Neuronal stem cell (in vitro differentiated cells): Measurements from ENCODE around the gene CHML.

Experiments
- DNase-seq: peaks from one replicate; pipeline ENCODE4 v3.0.0-alpha.2; 2013; ENCODE audit warnings: low spot score
- H2AFZ ChIP-seq: one replicate; pipeline ENCODE4 v1.6.1; 2013; ENCODE audit warnings: mild to moderate bottlenecking, low read length, inconsistent platforms
- H2AK5ac ChIP-seq: 2 replicates; pipeline ENCODE4 v1.6.1; 2013; ENCODE audit warnings: low read depth, mild to moderate bottlenecking, inconsistent platforms, low read length, moderate library complexity, mixed read lengths
- H2BK120ac ChIP-seq: 2 replicates; pipeline ENCODE4 v1.6.1; 2013; ENCODE audit warnings: low read depth, mild to moderate bottlenecking, inconsistent platforms, low read length, moderate library complexity, mixed read lengths
- H2BK12ac ChIP-seq: one replicate; pipeline ENCODE4 v1.6.1; 2013; ENCODE audit warnings: low read length, inconsistent platforms
- H2BK15ac ChIP-seq: 2 replicates; pipeline ENCODE4 v1.6.1; 2013; ENCODE audit warnings: mild to moderate bottlenecking, low read length, inconsistent platforms, mixed read lengths
- H2BK5ac ChIP-seq: one replicate; pipeline ENCODE4 v1.6.1; 2013; ENCODE audit warnings: inconsistent platforms, mild to moderate bottlenecking, low read length, moderate library complexity
- H3K14ac ChIP-seq: one replicate; pipeline ENCODE4 v1.6.1; 2013; ENCODE audit warnings: low read length, inconsistent platforms
- H3K18ac ChIP-seq: 2 replicates; pipeline ENCODE4 v1.6.1; 2013; ENCODE audit warnings: low read length, inconsistent platforms
- H3K23ac ChIP-seq: 2 replicates; pipeline ENCODE4 v1.6.1; 2013; ENCODE audit warnings: low read depth, mild to moderate bottlenecking, mixed read lengths, low read length, inconsistent platforms; ENCODE audit not compliant: poor library complexity
- H3K27ac ChIP-seq: replicated peaks from 3 replicates; pipeline ENCODE4 v1.5.1; 2013; ENCODE audit warnings: low read length, inconsistent platforms
- H3K27me3 ChIP-seq, 3 experiments: 2 replicates each; pipeline ENCODE4 v1.6.1; 2013; ENCODE audit warnings: low read length in 3 of 3, mild to moderate bottlenecking in 2 of 3, inconsistent platforms in 1 of 3, low read depth in 1 of 3, mixed read lengths in 1 of 3, moderate library complexity in 1 of 3; ENCODE audit not compliant: control insufficient read depth in 3 of 3, insufficient read depth in 3 of 3
- H3K36me3 ChIP-seq, 2 donors: replicated peaks in 1 of 2; 2 replicates each; pipeline ENCODE4 v1.6.1; 2013; ENCODE audit warnings: low read length in 2 of 2; ENCODE audit not compliant: control insufficient read depth in 2 of 2, insufficient read depth in 2 of 2
- H3K4ac ChIP-seq: 2 replicates; pipeline ENCODE4 v1.6.1; 2013; ENCODE audit warnings: inconsistent platforms, mild to moderate bottlenecking, low read length, moderate library complexity
- H3K4me1 ChIP-seq, 2 donors: 1 replicate in 1 of 2; 2 replicates in 1 of 2; pipeline ENCODE4 v1.6.1; 2013; ENCODE audit warnings: low read length in 2 of 2, low read depth in 1 of 2; ENCODE audit not compliant: control insufficient read depth in 2 of 2, insufficient read depth in 1 of 2
- H3K4me2 ChIP-seq: one replicate; pipeline ENCODE4 v1.6.1; 2013; ENCODE audit warnings: mild to moderate bottlenecking, low read length, inconsistent platforms; ENCODE audit not compliant: insufficient read depth, poor library complexity, severe bottlenecking
- H3K4me3 ChIP-seq, 2 donors: 2 replicates each; pipeline ENCODE4 v1.5.1; 2013; ENCODE audit warnings: low read length in 2 of 2, mild to moderate bottlenecking in 2 of 2, inconsistent platforms in 1 of 2, moderate library complexity in 1 of 2
- H3K79me1 ChIP-seq: one replicate; pipeline ENCODE4 v1.6.1; 2013; ENCODE audit warnings: low read depth, mild to moderate bottlenecking, inconsistent platforms, low read length, moderate library complexity
- H3K9ac ChIP-seq: one replicate; pipeline ENCODE4 v1.6.1; 2013; ENCODE audit warnings: mild to moderate bottlenecking, low read depth, low read length, inconsistent platforms; ENCODE audit not compliant: poor library complexity
- H3K9me3 ChIP-seq, 2 donors: replicated peaks in 1 of 2; 2 replicates each; pipeline versions ENCODE3 to v1.6.1; 2013; ENCODE audit warnings: low read length in 2 of 2, mild to moderate bottlenecking in 2 of 2, inconsistent platforms in 1 of 2, low read depth in 1 of 2, mixed read lengths in 1 of 2, moderate library complexity in 1 of 2; ENCODE audit not compliant: control insufficient read depth in 2 of 2, insufficient read depth in 1 of 2
- H4K8ac ChIP-seq: one replicate; pipeline ENCODE4 v1.6.1; 2013; ENCODE audit warnings: low read depth, mild to moderate bottlenecking, inconsistent platforms, low read length, moderate library complexity
- H4K91ac ChIP-seq: one replicate; pipeline ENCODE4 v1.6.1; 2013; ENCODE audit warnings: low read length, low read depth, mild to moderate bottlenecking, inconsistent platforms; ENCODE audit not compliant: poor library complexity
- WGBS, 2 donors: extraction: QIAGEN DNeasy Blood & Tissue Kit; methylation state at CpG; one replicate each; pipeline ENCODE4 v1.1.7; 2013; ENCODE audit warnings: missing lambda C conversion rate in 2 of 2, mixed read lengths in 1 of 2; ENCODE audit not compliant: insufficient read length in 2 of 2, insufficient replicate concordance in 1 of 2; ENCODE audit errors: extremely low coverage in 2 of 2; 5-methylcytosine and 5-hydroxymethylcytosine counted together

Gene CHML

GRCh38 chr1:241630899-241631298 lies 9.3 kb downstream of the CHML start:
- Histone ChIP-seq H2BK12ac (no peak overlapping the region), H2AFZ (no peak overlapping the region), H2BK120ac (no peak overlapping the region), H2BK15ac (no peak overlapping the region), H3K79me1 (peaks cover 3% of the 10 kb centered on the region), H3K36me3 (peaks cover 8 to 79% of the 10 kb centered on the region in 2 donors), H3K18ac (no peak overlapping the region), H4K8ac (no peak overlapping the region), H3K23ac (no peak overlapping the region), H3K4ac (no peak overlapping the region), H3K9me3 (peaks cover 0 to 26% of the 10 kb centered on the region in 2 donors), H4K91ac (no peak overlapping the region), H3K4me1 (no peaks in the 10 kb centered on the region), H3K27me3 (no peaks in the 10 kb centered on the region), H3K4me3 (no peak overlapping the region), H3K4me2 (no peak overlapping the region), H2BK5ac (no peak overlapping the region), H2AK5ac (no peak overlapping the region), H3K9ac (no peak overlapping the region), H3K27ac (no peak overlapping the region), H3K14ac (no peak overlapping the region)
- no peak for DNase-seq
- WGBS, 2 donors, result 100% methylated on average over 2 of the region's 2 CpGs

- no peak overlapping the region for H3K14ac ChIP-seq
- no peak overlapping the region for H2AFZ ChIP-seq
- H4K91ac ChIP-seq, result no peak overlapping the region
- H3K27me3 ChIP-seq, result no peaks in the 10 kb centered on the region
- H2BK15ac ChIP-seq, result no peak overlapping the region
- no peak overlapping the region for H3K4me3 ChIP-seq
- peaks cover 6 to 79% of the 10 kb centered on the region in 2 donors for H3K36me3 ChIP-seq
- H2BK12ac ChIP-seq, result no peak overlapping the region
- H2AK5ac ChIP-seq, result no peak overlapping the region
- H3K79me1 ChIP-seq, result peaks cover 3% of the 10 kb centered on the region
- no peak overlapping the region for H2BK120ac ChIP-seq
- no peak overlapping the region for H3K4me2 ChIP-seq
- no peak overlapping the region for H3K23ac ChIP-seq
- peaks cover 0 to 22% of the 10 kb centered on the region in 2 donors for H3K9me3 ChIP-seq
- no peak overlapping the region for H4K8ac ChIP-seq
- WGBS, 2 donors, result no CpG with 5 or more reads among the region's 1 CpG
- no peak overlapping the region for H3K4ac ChIP-seq
- H3K27ac ChIP-seq, result no peak overlapping the region
- no peak overlapping the region for H2BK5ac ChIP-seq
- no peaks in the 10 kb centered on the region for H3K4me1 ChIP-seq
- no peak overlapping the region for H3K18ac ChIP-seq
- DNase-seq, result no peak
- no peak overlapping the region for H3K9ac ChIP-seq
Measured at GRCh38 chr1:241630476-241630875, 9.7 kb downstream of the CHML start.

- Histone ChIP-seq H3K4me3 (no peak overlapping the region), H3K4me2 (no peak overlapping the region), H3K4me1 (no peaks in the 10 kb centered on the region), H2AK5ac (no peak overlapping the region), H3K36me3 (peaks cover 4 to 75% of the 10 kb centered on the region in 2 donors), H3K4ac (no peak overlapping the region), H2BK15ac (no peak overlapping the region), H3K27me3 (no peaks in the 10 kb centered on the region), H2AFZ (no peak overlapping the region), H3K79me1 (peaks cover 3% of the 10 kb centered on the region), H2BK120ac (no peak overlapping the region), H2BK12ac (no peak overlapping the region), H3K27ac (no peak overlapping the region), H3K9ac (no peak overlapping the region), H2BK5ac (no peak overlapping the region), H4K91ac (no peak overlapping the region), H3K18ac (no peak overlapping the region), H3K23ac (no peak overlapping the region), H3K14ac (no peak overlapping the region), H4K8ac (no peak overlapping the region), H3K9me3 (peaks cover 0 to 17% of the 10 kb centered on the region in 2 donors)
- no peak for DNase-seq
Measured at GRCh38 chr1:241630005-241630404, 10.2 kb downstream of the CHML start.

GRCh38 chr1:241627453-241628259 lies 12.5 kb downstream of the CHML start:
- Histone ChIP-seq H3K9me3 (peaks cover 0 to 6% of the 10 kb centered on the region in 2 donors), H3K9ac (no peak overlapping the region), H2BK120ac (no peak overlapping the region), H4K91ac (no peak overlapping the region), H2BK12ac (no peak overlapping the region), H3K4me1 (no peaks in the 10 kb centered on the region), H3K79me1 (peaks cover 2% of the 10 kb centered on the region), H2AFZ (no peak overlapping the region), H3K36me3 (peaks cover 0 to 54% of the 10 kb centered on the region in 2 donors), H3K4ac (no peak overlapping the region), H4K8ac (no peak overlapping the region), H3K18ac (no peak overlapping the region), H3K27me3 (no peaks in the 10 kb centered on the region), H3K14ac (no peak overlapping the region), H2AK5ac (no peak overlapping the region), H3K4me3 (no peak overlapping the region), H3K27ac (no peak overlapping the region), H2BK5ac (no peak overlapping the region), H3K23ac (no peak overlapping the region), H3K4me2 (no peak overlapping the region), H2BK15ac (no peak overlapping the region)
- WGBS, 2 donors, result no CpG with 5 or more reads among the region's 9 CpGs
- DNase-seq, result no peak
